ENCODE results near the gene LRRC8B.

LRRC8B gene

GRCh38 chr1:89631816-89632656 is 107.4 kb downstream of the LRRC8B start:
- Histone ChIP-seq H3K9me3 (ENCODE audit: control insufficient read depth in 1 of 2, low read length in 2 of 2) (no peaks in the 10 kb centered on the region), H3K27me3 (ENCODE audit: low read depth, low read length) (no peaks in the 10 kb centered on the region), H3K4me1 (ENCODE audit: control insufficient read depth in 1 of 2, insufficient read depth in 2 of 2, low read length in 2 of 2) (peaks cover 0 to 5% of the 10 kb centered on the region in 2 donors), H3K27ac (ENCODE audit: low read length) (peak overlapping the region; percentile 34), H3K36me3 (ENCODE audit: control insufficient read depth in 1 of 2, insufficient read depth in 2 of 2, low read length in 2 of 2) (no peaks in the 10 kb centered on the region), H3K4me3 (ENCODE audit: low read depth in 1 of 2, low read length in 2 of 2) (peak overlapping the region; percentile 83 to 97)

- Histone ChIP-seq H3K4me1 (ENCODE audit: control insufficient read depth in 1 of 2, insufficient read depth in 2 of 2, low read length in 2 of 2) (peaks cover 0 to 8% of the 10 kb centered on the region in 2 donors), H3K4me3 (ENCODE audit: low read depth in 1 of 2, low read length in 2 of 2) (peak within 1 kb of the TSS; percentile 84 to 97), H3K36me3 (ENCODE audit: control insufficient read depth in 1 of 2, insufficient read depth in 2 of 2, low read length in 2 of 2) (no peaks in the 10 kb centered on the region), H3K9me3 (ENCODE audit: control insufficient read depth in 1 of 2, low read length in 2 of 2) (no peaks in the 10 kb centered on the region), H3K27me3 (ENCODE audit: low read depth, low read length) (no peaks in the 10 kb centered on the region), H3K27ac (ENCODE audit: low read length) (peak within 1 kb of the TSS; percentile 40)
These were observed 108.1 kb downstream of the LRRC8B start, which contains the start of gene LRRC8C for GRCh38 chr1:89632657-89633247. Gene LRRC8C, plus strand, starts transcription at chr1:89633120. Its CDS starts 53,354 bp downstream, at chr1:89686474.

- H3K4me1 ChIP-seq (ENCODE audit: control insufficient read depth in 1 of 2, insufficient read depth in 2 of 2, low read length in 2 of 2) = peaks cover 0 to 8% of the 10 kb centered on the region in 2 donors
- no peaks in the 10 kb centered on the region for H3K9me3 ChIP-seq (ENCODE audit: control insufficient read depth in 1 of 2, low read length in 2 of 2)
- H3K27me3 ChIP-seq (ENCODE audit: low read depth, low read length) = no peaks in the 10 kb centered on the region
- peak overlapping the region; percentile 40 for H3K27ac ChIP-seq (ENCODE audit: low read length)
- H3K36me3 ChIP-seq (ENCODE audit: control insufficient read depth in 1 of 2, insufficient read depth in 2 of 2, low read length in 2 of 2) = no peaks in the 10 kb centered on the region
- peak overlapping the region; percentile 84 to 97 for H3K4me3 ChIP-seq (ENCODE audit: low read depth in 1 of 2, low read length in 2 of 2)
These were observed 108.7 kb downstream of the LRRC8B start for GRCh38 chr1:89633248-89633799.

GRCh38 chr1:89633800-89634625 is 109.4 kb downstream of the LRRC8B start:
- H3K27me3 ChIP-seq (ENCODE audit: low read depth, low read length) = no peaks in the 10 kb centered on the region
- H3K27ac ChIP-seq (ENCODE audit: low read length) = peak overlapping the region; percentile 40
- H3K4me1 ChIP-seq (ENCODE audit: control insufficient read depth in 1 of 2, insufficient read depth in 2 of 2, low read length in 2 of 2) = peaks cover 0 to 8% of the 10 kb centered on the region in 2 donors
- H3K36me3 ChIP-seq (ENCODE audit: control insufficient read depth in 1 of 2, insufficient read depth in 2 of 2, low read length in 2 of 2) = no peaks in the 10 kb centered on the region
- no peaks in the 10 kb centered on the region for H3K9me3 ChIP-seq (ENCODE audit: control insufficient read depth in 1 of 2, low read length in 2 of 2)
- H3K4me3 ChIP-seq (ENCODE audit: low read depth in 1 of 2, low read length in 2 of 2) = peak overlapping the region; percentile 84 to 97

GRCh38 chr1:89635825-89636815 is 111.5 kb downstream of the LRRC8B start:
- no peaks in the 10 kb centered on the region for H3K36me3 ChIP-seq (ENCODE audit: control insufficient read depth in 1 of 2, insufficient read depth in 2 of 2, low read length in 2 of 2)
- no peak overlapping the region for H3K4me3 ChIP-seq (ENCODE audit: low read depth in 1 of 2, low read length in 2 of 2)
- no peaks in the 10 kb centered on the region for H3K9me3 ChIP-seq (ENCODE audit: control insufficient read depth in 1 of 2, low read length in 2 of 2)
- no peaks in the 10 kb centered on the region for H3K27me3 ChIP-seq (ENCODE audit: low read depth, low read length)
- peaks cover 0 to 8% of the 10 kb centered on the region in 2 donors for H3K4me1 ChIP-seq (ENCODE audit: control insufficient read depth in 1 of 2, insufficient read depth in 2 of 2, low read length in 2 of 2)
- H3K27ac ChIP-seq (ENCODE audit: low read length) = no peak overlapping the region

- Histone ChIP-seq H3K9me3 (ENCODE audit: control insufficient read depth in 1 of 2, low read length in 2 of 2) (no peaks in the 10 kb centered on the region), H3K27ac (ENCODE audit: low read length) (no peak overlapping the region), H3K4me1 (ENCODE audit: control insufficient read depth in 1 of 2, insufficient read depth in 2 of 2, low read length in 2 of 2) (peaks cover 0 to 8% of the 10 kb centered on the region in 2 donors), H3K27me3 (ENCODE audit: low read depth, low read length) (no peaks in the 10 kb centered on the region), H3K36me3 (ENCODE audit: control insufficient read depth in 1 of 2, insufficient read depth in 2 of 2, low read length in 2 of 2) (no peaks in the 10 kb centered on the region), H3K4me3 (ENCODE audit: low read depth in 1 of 2, low read length in 2 of 2) (no peak overlapping the region)
These were observed 112.9 kb downstream of the LRRC8B start for GRCh38 chr1:89637496-89637895.

GRCh38 chr1:89640440-89640839 is 115.8 kb downstream of the LRRC8B start:
- H3K36me3 ChIP-seq (ENCODE audit: control insufficient read depth in 1 of 2, insufficient read depth in 2 of 2, low read length in 2 of 2) = no peaks in the 10 kb centered on the region
- no peaks in the 10 kb centered on the region for H3K9me3 ChIP-seq (ENCODE audit: control insufficient read depth in 1 of 2, low read length in 2 of 2)
- no peaks in the 10 kb centered on the region for H3K27me3 ChIP-seq (ENCODE audit: low read depth, low read length)
- H3K4me3 ChIP-seq (ENCODE audit: low read depth in 1 of 2, low read length in 2 of 2) = no peak overlapping the region
- H3K27ac ChIP-seq (ENCODE audit: low read length) = no peak overlapping the region
- H3K4me1 ChIP-seq (ENCODE audit: control insufficient read depth in 1 of 2, insufficient read depth in 2 of 2, low read length in 2 of 2) = peaks cover 0 to 4% of the 10 kb centered on the region in 2 donors

- H3K4me1 ChIP-seq (ENCODE audit: control insufficient read depth in 1 of 2, insufficient read depth in 2 of 2, low read length in 2 of 2) = peaks cover 0 to 4% of the 10 kb centered on the region in 2 donors
- peaks cover 0 to 3% of the 10 kb centered on the region in 2 donors for H3K9me3 ChIP-seq (ENCODE audit: control insufficient read depth in 1 of 2, low read length in 2 of 2)
- no peak overlapping the region for H3K4me3 ChIP-seq (ENCODE audit: low read depth in 1 of 2, low read length in 2 of 2)
- no peaks in the 10 kb centered on the region for H3K27me3 ChIP-seq (ENCODE audit: low read depth, low read length)
- H3K36me3 ChIP-seq (ENCODE audit: control insufficient read depth in 1 of 2, insufficient read depth in 2 of 2, low read length in 2 of 2) = no peaks in the 10 kb centered on the region
- no peak overlapping the region for H3K27ac ChIP-seq (ENCODE audit: low read length)
These were observed 117.2 kb downstream of the LRRC8B start for GRCh38 chr1:89641781-89642180.

GRCh38 chr1:89643577-89643976 is 118.9 kb downstream of the LRRC8B start:
- H3K27ac ChIP-seq (ENCODE audit: low read length) = no peak overlapping the region
- no peaks in the 10 kb centered on the region for H3K36me3 ChIP-seq (ENCODE audit: control insufficient read depth in 1 of 2, insufficient read depth in 2 of 2, low read length in 2 of 2)
- H3K4me1 ChIP-seq (ENCODE audit: control insufficient read depth in 1 of 2, insufficient read depth in 2 of 2, low read length in 2 of 2) = no peaks in the 10 kb centered on the region
- no peak overlapping the region for H3K4me3 ChIP-seq (ENCODE audit: low read depth in 1 of 2, low read length in 2 of 2)
- H3K9me3 ChIP-seq (ENCODE audit: control insufficient read depth in 1 of 2, low read length in 2 of 2) = peaks cover 0 to 3% of the 10 kb centered on the region in 2 donors
- H3K27me3 ChIP-seq (ENCODE audit: low read depth, low read length) = no peaks in the 10 kb centered on the region

GRCh38 chr1:89644119-89644814 is 119.6 kb downstream of the LRRC8B start:
- no peaks in the 10 kb centered on the region for H3K4me1 ChIP-seq (ENCODE audit: control insufficient read depth in 1 of 2, insufficient read depth in 2 of 2, low read length in 2 of 2)
- no peak overlapping the region for H3K4me3 ChIP-seq (ENCODE audit: low read depth in 1 of 2, low read length in 2 of 2)
- peaks cover 0 to 3% of the 10 kb centered on the region in 2 donors for H3K9me3 ChIP-seq (ENCODE audit: control insufficient read depth in 1 of 2, low read length in 2 of 2)
- H3K27ac ChIP-seq (ENCODE audit: low read length) = no peak overlapping the region
- H3K27me3 ChIP-seq (ENCODE audit: low read depth, low read length) = no peaks in the 10 kb centered on the region
- H3K36me3 ChIP-seq (ENCODE audit: control insufficient read depth in 1 of 2, insufficient read depth in 2 of 2, low read length in 2 of 2) = no peaks in the 10 kb centered on the region
